ENCODE results near the gene INPP4A.
A peak's percentile ranks its signal among the peaks of the same experiment; 100 is the strongest.

INPP4A gene

DNA sequence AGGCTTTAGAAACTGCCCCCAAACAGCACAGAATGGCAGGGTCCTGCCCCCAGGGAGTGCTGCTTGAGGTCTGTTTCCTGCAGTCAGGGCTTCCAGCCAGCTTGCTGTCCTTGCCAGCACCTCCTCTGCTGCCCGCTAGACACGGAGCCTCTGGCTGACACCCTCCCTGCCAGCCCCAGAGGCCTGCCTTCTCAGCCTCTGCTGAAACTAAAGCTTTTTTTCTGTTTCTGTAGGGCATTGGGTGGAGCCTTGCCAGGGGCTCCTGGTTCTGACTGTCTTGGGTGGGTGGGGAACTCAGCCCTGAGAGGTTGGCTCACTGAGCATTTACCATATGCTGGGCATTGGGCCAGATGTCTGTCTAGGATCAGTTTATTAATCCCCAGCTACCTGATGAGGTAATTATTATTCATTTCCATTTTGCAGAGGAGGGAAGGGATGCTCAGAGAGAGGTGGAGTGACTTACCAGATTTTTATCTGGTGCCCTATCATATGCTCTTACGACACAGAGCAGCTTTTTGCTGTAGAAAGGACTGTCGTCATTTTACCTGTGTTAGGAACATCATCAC, 35.4 kb downstream of the INPP4A start:
- Histone ChIP-seq H3K9ac (ENCODE audit: low read length) (no peak overlapping the region), H3K27ac (ENCODE audit: low read length) (no peak overlapping the region), H3K4me2 (ENCODE audit: low read length) (no peak overlapping the region), H3K79me2 (ENCODE audit: low read length) (peaks cover 39% of the 10 kb centered on the region), H3K36me3 (replicated peaks; ENCODE audit: low read depth, low read length) (no peaks in the 10 kb centered on the region), H3K9me3 (ENCODE audit: insufficient read depth, low read length) (no peaks in the 10 kb centered on the region), H3K4me3 (ENCODE audit: low read length) (no peak overlapping the region), H3K4me1 (ENCODE audit: low read length) (peaks cover 65% of the 10 kb centered on the region), H4K20me1 (ENCODE audit: insufficient read depth, low read length) (peaks cover 77% of the 10 kb centered on the region), H2AFZ (ENCODE audit: low read depth, low read length) (no peak overlapping the region), H3K27me3 (ENCODE audit: low read depth, low read length) (peaks cover 4% of the 10 kb centered on the region)
- no peak for TF ChIP-seq EZH2phosphoT487 (IDR thresholded peaks at IDR 0.05; ENCODE audit: low read depth)
- TF ChIP-seq, protein P1, sequence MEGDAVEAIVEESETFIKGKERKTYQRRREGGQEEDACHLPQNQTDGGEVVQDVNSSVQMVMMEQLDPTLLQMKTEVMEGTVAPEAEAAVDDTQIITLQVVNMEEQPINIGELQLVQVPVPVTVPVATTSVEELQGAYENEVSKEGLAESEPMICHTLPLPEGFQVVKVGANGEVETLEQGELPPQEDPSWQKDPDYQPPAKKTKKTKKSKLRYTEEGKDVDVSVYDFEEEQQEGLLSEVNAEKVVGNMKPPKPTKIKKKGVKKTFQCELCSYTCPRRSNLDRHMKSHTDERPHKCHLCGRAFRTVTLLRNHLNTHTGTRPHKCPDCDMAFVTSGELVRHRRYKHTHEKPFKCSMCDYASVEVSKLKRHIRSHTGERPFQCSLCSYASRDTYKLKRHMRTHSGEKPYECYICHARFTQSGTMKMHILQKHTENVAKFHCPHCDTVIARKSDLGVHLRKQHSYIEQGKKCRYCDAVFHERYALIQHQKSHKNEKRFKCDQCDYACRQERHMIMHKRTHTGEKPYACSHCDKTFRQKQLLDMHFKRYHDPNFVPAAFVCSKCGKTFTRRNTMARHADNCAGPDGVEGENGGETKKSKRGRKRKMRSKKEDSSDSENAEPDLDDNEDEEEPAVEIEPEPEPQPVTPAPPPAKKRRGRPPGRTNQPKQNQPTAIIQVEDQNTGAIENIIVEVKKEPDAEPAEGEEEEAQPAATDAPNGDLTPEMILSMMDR (IDR thresholded peaks at IDR 0.05; ENCODE audit: low read depth, low read length): no peak

DNA sequence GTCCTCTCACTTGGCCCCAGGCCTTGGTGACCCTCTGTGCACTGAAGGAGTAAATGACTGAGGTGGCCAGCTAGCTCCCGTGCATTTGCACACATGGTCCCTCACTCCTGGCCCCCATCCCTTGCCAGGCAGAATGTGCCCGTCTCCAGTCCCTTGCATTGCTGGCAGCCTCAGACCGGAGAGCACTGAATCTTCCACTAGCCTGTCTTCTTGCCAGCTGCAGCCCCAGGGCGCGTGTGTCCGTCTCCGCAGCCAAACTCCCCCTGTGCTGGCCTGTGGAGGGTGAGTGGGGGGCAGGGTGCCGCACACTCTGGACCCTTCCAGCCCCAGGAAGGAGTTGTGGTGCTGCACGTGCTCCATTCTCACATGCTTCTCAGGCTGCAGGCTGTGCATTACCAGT, 35.9 kb downstream of the INPP4A start:
- no peaks in the 10 kb centered on the region for H3K36me3 ChIP-seq (replicated peaks; ENCODE audit: low read depth, low read length)
- H3K9ac ChIP-seq (ENCODE audit: low read length): no peak overlapping the region
- peaks cover 4% of the 10 kb centered on the region for H3K27me3 ChIP-seq (ENCODE audit: low read depth, low read length)
- H3K4me3 ChIP-seq (ENCODE audit: low read length): no peak overlapping the region
- TF ChIP-seq, protein P1 (IDR thresholded peaks at IDR 0.05; ENCODE audit: low read depth, low read length): no peak
- TF ChIP-seq EZH2phosphoT487 (IDR thresholded peaks at IDR 0.05; ENCODE audit: low read depth): no peak
- no peak overlapping the region for H3K27ac ChIP-seq (ENCODE audit: low read length)
- H3K79me2 ChIP-seq (ENCODE audit: low read length): peaks cover 35% of the 10 kb centered on the region
- H4K20me1 ChIP-seq (ENCODE audit: insufficient read depth, low read length): peaks cover 72% of the 10 kb centered on the region
- no peaks in the 10 kb centered on the region for H3K9me3 ChIP-seq (ENCODE audit: insufficient read depth, low read length)
- H3K4me1 ChIP-seq (ENCODE audit: low read length): peaks cover 64% of the 10 kb centered on the region
- H3K4me2 ChIP-seq (ENCODE audit: low read length): no peak overlapping the region
- H2AFZ ChIP-seq (ENCODE audit: low read depth, low read length): no peak overlapping the region

DNA sequence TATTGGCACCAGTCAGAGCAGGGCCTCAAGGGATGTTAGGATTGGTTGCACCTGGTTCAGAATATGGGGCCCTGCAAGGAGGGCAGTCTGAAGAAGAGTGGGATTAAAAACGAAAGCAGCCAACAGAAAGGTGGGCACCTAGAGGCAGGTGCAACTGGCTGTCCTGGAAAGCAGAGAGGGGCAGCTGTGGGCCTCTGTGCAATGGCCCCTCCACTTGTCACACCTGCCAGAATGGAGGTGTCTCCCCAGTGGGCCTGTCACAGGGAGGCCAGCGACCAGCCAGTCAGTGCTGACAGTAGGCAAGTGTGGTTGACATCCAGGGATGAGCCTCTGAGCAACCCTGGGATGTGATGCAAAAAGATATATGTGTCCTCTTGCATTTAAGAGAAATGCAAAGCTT, 37.7 kb downstream of the INPP4A start:
- Histone ChIP-seq H3K9ac (ENCODE audit: low read length) (no peak overlapping the region), H3K27ac (ENCODE audit: low read length) (no peak overlapping the region), H3K4me2 (ENCODE audit: low read length) (peak overlapping the region; percentile 77), H3K27me3 (ENCODE audit: low read depth, low read length) (peaks cover 4% of the 10 kb centered on the region), H3K4me1 (ENCODE audit: low read length) (peaks cover 51% of the 10 kb centered on the region), H3K79me2 (ENCODE audit: low read length) (peaks cover 30% of the 10 kb centered on the region), H2AFZ (ENCODE audit: low read depth, low read length) (no peak overlapping the region), H3K4me3 (ENCODE audit: low read length) (no peak overlapping the region), H3K9me3 (ENCODE audit: insufficient read depth, low read length) (no peaks in the 10 kb centered on the region), H3K36me3 (replicated peaks; ENCODE audit: low read depth, low read length) (no peaks in the 10 kb centered on the region), H4K20me1 (ENCODE audit: insufficient read depth, low read length) (peaks cover 59% of the 10 kb centered on the region)
- TF ChIP-seq, protein P1 (IDR thresholded peaks at IDR 0.05; ENCODE audit: low read depth, low read length): no peak
- TF ChIP-seq EZH2phosphoT487 (IDR thresholded peaks at IDR 0.05; ENCODE audit: low read depth): no peak

DNA sequence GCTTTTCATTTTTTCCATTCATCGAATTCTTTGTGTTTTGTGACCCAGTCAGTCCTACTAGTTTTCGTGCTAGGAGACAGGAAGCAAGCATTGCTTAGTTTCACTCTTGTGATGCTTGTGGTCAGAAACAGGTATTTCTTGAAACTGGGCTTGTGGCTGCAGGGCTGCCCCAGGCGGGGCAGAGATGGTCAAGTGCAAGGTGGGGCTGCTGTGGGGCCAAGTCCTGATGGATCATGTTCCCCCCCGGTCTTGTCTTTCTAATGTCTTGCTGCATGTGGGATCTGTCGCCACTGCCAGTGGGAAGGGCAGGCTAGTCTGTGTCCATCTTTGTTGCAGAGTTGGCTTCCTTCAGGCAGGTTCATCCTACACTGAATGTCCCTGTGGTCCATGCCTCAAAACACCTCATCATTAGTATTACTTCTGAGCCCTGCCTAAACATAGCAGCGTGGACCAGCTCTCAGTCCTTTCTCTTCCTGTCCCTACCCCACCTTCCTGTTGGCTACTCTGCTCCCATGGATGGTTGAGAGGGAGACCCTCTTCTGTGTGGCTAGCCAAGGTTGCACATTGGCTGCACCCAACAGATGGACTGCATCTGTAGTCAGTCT, 38.7 kb downstream of the INPP4A start:
- Histone ChIP-seq H3K79me2 (ENCODE audit: low read length) (peaks cover 31% of the 10 kb centered on the region), H3K4me2 (ENCODE audit: low read length) (peak overlapping the region; percentile 77), H4K20me1 (ENCODE audit: insufficient read depth, low read length) (peaks cover 52% of the 10 kb centered on the region), H3K27me3 (ENCODE audit: low read depth, low read length) (peaks cover 4% of the 10 kb centered on the region), H3K36me3 (replicated peaks; ENCODE audit: low read depth, low read length) (no peaks in the 10 kb centered on the region), H2AFZ (ENCODE audit: low read depth, low read length) (no peak overlapping the region), H3K4me3 (ENCODE audit: low read length) (peak overlapping the region; percentile 42), H3K9me3 (ENCODE audit: insufficient read depth, low read length) (no peaks in the 10 kb centered on the region), H3K4me1 (ENCODE audit: low read length) (peaks cover 59% of the 10 kb centered on the region), H3K27ac (ENCODE audit: low read length) (no peak overlapping the region), H3K9ac (ENCODE audit: low read length) (no peak overlapping the region)
- TF ChIP-seq EZH2phosphoT487 (IDR thresholded peaks at IDR 0.05; ENCODE audit: low read depth): no peak
- TF ChIP-seq, protein P1 (IDR thresholded peaks at IDR 0.05; ENCODE audit: low read depth, low read length): no peak

Data from OCI-LY3 (cell line).